Measurements from ENCODE around the gene PCNT. TPM values are rescaled to one million over a fixed set of nuclear protein-coding genes. Genes with fewer than 3 reads are reported as not detected.
A peak's percentile ranks its signal among the peaks of the same experiment; 100 is the strongest.

Gene PCNT
- total and polyA plus RNA-seq, 9 of the 15 experiments (the other 6 are each of a cell fraction or from before 2014, with no cell fraction given): 9.1 to 53.5 (median 31.3) TPM

- TF ChIP-seq ARID3A (IDR thresholded peaks at IDR 0.05; ENCODE audit: borderline replicate concordance, low read depth, low read length) (no peak), ZFX (CRISPR knock-in tag; IDR thresholded peaks at IDR 0.05) (peak; percentile 95), SMARCB1 (IDR thresholded peaks at IDR 0.05; ENCODE audit: insufficient read length, low read depth) (no peak), TBP (optimal IDR thresholded peaks at IDR 0.05; ENCODE audit: low read depth, low read length) (peak; percentile 92), IRF2 (CRISPR knock-in tag; IDR thresholded peaks at IDR 0.05) (no peak), XRCC4 (IDR thresholded peaks at IDR 0.05; ENCODE audit: extremely low read depth, insufficient read depth, insufficient read length) (no peak), ZBTB34 (CRISPR knock-in tag; IDR thresholded peaks at IDR 0.05) (no peak), ATF1 (CRISPR knock-in tag; IDR thresholded peaks at IDR 0.05) (0 out of 2 replicates have a peak, but pooled peaks have one; percentile 41), ATF1 (tag; IDR thresholded peaks at IDR 0.05) (peak; percentile 91), CBX1 (IDR thresholded peaks at IDR 0.05; ENCODE audit: low read depth) (peak; percentile 57; the same call in 1 of the 2 replicates), CHD1 (IDR thresholded peaks at IDR 0.05; ENCODE audit: low read length) (peak; percentile 62), POLR2G (IDR thresholded peaks at IDR 0.05; ENCODE audit: low read depth, low read length) (peak; percentile 98), KDM2B (CRISPR knock-in tag; IDR thresholded peaks at IDR 0.05) (peak; percentile 79; the same call in 1 of the 2 replicates), NBN (IDR thresholded peaks at IDR 0.05; ENCODE audit: low read depth) (peak; percentile 69; the same call in 1 of the 2 replicates), TEAD1 (CRISPR knock-in tag; IDR thresholded peaks at IDR 0.05) (0 out of 4 replicates have a peak, but pooled peaks of 1 of the 2 experiments have one; percentile 49), MYBL2 (IDR thresholded peaks at IDR 0.05; ENCODE audit: low read depth) (no peak; the same call in 1 of the 2 replicates), MYBL2 (CRISPR knock-in tag; IDR thresholded peaks at IDR 0.05; ENCODE audit: borderline replicate concordance) (no peak), ZBTB11 (CRISPR knock-in tag; IDR thresholded peaks at IDR 0.05) (peak in 1 of 3 experiments; percentile 67; a peak in 1 of 6 replicates), MTA2 (IDR thresholded peaks at IDR 0.05; ENCODE audit: low read depth) (0 out of 2 replicates have a peak, but pooled peaks have one; percentile 3), RBM22 (IDR thresholded peaks at IDR 0.05; ENCODE audit: low read depth, low read length, poor library complexity, severe bottlenecking) (peak; percentile 92)
These were observed 134.5 kb downstream of the PCNT start, which contains the start of gene DIP2A (continued) for GRCh38 chr21:46458315-46459023.
